GM21825 (cell line): ENCODE results near the gene TXNL4A.

Experiments used
- ATAC-seq: cut with Tn5 transposase; IDR thresholded peaks from one replicate; pipeline ENCODE4 v1.9.1; 2021; ENCODE audit warnings: mild to moderate bottlenecking, moderate library complexity; ENCODE audit not compliant: unreplicated experiment

TXNL4A gene

GRCh38 chr18:79949697-79950487 lies 38.5 kb downstream of the TXNL4A start:
- no peak for ATAC-seq

GRCh38 chr18:79948719-79949411 lies 39.5 kb downstream of the TXNL4A start:
- no peak for ATAC-seq

DNA sequence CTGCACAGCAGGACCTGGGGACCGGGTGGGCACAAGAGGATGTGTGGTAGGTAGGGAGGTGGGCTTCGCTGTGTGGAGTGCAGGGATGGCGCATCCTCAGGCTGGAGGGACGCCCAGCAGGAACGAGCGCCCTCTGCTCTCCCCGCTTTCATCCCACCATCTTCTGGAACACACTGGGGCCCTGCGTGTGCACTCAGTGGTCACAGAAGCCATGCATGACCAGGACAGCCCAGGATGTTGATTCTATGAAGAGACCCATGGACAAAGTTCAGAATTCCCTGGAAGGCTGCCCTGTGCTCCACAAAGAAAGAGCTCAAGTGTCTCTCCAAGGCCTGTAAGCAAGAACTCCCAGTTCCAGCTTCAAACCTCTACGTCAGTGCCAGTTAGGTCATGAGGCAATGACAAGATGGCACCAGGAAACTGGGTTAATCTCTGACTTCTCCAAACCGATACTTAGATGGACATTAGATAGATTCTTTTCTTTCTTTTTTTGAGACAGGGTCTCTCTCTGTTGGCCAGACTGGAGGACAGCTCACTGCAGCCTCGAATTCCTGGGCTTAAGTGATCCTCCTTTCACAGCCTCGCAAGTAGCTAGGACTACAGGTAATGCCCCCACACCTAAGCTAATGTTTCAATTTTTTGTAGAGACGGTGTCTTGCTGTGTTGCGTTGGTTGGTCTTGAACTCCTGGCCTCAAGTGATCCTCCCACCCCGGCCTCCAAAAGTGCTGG lies 40.3 kb downstream of the TXNL4A start:
- no peak for ATAC-seq

DNA sequence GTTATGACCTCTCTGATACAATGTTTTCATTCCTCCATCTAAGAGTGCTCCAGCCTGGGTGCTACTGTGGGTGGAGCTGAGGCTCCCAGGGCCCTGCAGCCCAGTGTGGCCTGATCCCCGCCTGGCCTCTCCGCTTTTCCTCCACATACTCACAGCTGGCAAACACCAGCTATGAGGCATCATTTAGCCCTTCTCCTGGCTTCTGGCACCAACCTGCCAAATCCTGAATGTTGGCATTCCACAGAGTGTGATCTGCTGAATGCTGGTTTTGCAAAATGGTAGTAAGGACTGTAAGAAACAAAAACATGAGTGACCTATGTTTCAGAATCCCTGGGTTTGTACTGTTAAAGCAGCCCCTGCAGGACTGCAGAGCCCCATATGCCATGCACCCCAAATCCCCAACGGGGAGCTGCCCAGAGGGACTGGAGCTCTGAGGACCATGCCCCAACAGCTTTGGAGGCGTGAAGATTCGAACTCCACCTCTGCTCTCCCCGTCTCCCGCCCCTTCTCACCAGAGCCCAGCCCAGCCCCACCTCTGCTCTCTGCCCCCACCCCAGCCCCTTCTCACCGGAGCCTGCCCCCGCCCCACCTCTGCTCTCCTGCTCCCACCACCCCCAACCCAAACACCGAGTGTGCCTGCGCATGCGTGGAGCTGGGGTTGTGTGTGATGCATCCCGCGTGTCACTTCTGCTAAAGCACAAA lies 41.2 kb downstream of the TXNL4A start:
- ATAC-seq: no peak

DNA sequence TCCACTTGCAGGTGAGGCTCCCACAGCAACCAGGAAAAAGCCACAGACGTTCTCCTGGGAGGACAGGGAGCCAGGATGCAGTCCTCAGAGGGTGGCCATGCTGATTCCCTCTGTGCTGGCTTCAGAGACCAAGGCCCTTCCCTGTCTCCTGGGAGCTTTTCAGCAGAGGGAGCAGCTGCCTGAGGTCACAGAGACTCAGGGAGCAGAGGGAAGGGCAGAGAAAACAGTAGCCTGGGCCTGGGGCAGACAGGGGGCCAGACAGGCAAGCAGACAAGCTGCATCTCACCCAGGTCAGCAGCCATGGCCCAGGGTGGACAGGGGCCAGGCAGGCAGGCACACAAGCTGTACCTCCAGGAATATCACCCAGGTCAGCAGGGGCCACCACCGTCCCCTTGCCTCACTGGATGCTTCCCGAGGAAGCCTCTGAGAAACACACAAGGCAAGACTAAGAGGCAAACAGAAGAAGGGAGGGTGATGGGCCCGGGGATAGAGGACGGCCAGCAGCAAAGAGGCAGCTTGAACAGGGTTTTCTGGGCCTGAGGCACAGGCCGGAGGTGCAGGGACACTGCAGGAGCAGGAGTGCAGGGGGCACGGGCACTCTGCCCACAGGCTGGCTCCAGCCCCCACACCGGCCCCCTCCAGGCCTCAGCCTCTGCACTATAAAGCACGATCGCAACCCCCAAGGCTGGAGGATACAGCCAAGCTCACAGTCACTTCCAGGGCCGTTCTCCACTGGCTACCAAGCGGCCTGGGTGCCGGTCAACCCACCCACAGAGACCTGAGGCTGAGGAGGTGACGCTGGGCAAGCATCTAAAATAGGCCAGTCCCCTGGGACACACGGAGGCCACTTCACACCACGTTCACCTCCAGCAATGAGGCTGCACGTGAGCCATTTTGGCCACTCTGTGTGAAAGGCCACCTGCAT lies 43.0 kb downstream of the TXNL4A start:
- no peak for ATAC-seq

GRCh38 chr18:79944746-79945117 lies 43.6 kb downstream of the TXNL4A start:
- ATAC-seq: no peak

- no peak for ATAC-seq
These were observed 44.1 kb downstream of the TXNL4A start for GRCh38 chr18:79944126-79944731.

GRCh38 chr18:79943608-79944125 lies 44.7 kb downstream of the TXNL4A start:
- no peak for ATAC-seq

- ATAC-seq: no peak
These were observed 45.4 kb downstream of the TXNL4A start for GRCh38 chr18:79942786-79943607.

- ATAC-seq: no peak
These were observed 46.2 kb downstream of the TXNL4A start for GRCh38 chr18:79942211-79942610.

DNA sequence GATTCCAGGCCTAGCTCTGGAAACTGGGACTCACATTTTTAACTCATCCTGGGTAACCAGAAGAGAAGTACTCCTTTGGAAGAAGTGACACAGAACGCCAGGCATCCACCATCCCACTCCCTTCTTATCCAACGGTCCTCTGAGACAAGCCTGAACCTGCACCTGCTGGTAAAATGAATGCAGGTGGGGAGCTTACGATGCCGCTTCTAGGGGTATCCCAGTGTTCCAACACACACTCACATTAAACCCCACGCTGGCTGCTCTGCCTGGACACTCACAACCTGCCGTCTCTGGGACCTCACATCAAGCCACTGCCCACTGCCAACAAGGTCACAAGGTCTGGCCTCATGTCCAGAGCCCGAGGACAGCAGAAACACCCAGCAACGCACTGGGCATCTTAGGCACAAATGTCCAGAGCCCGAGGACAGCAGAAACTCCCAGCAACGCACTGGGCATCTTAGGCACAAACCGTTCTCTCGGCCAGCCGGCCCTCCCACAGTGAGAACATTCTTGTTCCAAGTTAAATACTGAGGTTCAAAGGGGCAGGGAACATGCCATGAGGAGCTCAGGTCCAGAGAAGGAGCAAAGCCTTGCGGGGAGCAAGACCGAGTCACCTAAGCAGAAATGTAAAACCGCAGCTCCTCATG lies 46.8 kb downstream of the TXNL4A start:
- no peak for ATAC-seq

DNA sequence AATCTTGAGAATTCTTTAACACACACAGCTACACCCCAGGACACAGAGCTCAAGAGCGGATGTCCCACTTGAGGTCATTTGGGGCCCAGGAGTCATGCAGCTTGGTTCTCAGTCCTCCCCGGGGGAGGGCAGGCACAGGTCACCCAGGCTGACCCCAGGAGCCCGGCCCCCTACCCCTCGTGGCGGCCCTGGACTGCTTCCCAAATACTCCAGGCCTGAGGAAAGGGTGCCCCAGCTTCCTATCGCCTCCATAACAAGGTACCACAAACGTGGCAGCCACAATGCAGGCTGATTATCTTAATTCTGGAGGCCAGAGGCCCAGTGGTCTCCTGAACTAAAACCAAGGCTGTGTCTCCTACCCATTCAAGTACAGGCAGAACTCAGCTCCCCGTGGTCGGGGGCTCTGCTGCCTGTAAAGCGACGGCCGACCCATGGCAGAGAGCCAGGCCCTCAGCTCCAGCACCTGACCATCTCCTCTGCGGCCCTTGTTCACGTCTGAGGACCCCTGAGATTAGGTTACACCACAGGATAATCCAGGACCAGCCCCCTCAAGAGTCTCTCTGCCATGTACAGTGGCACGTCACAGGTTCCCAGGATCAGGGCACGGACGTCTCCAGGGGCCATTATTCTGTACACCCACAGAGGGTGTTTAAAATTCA lies 47.4 kb downstream of the TXNL4A start:
- no peak for ATAC-seq

DNA sequence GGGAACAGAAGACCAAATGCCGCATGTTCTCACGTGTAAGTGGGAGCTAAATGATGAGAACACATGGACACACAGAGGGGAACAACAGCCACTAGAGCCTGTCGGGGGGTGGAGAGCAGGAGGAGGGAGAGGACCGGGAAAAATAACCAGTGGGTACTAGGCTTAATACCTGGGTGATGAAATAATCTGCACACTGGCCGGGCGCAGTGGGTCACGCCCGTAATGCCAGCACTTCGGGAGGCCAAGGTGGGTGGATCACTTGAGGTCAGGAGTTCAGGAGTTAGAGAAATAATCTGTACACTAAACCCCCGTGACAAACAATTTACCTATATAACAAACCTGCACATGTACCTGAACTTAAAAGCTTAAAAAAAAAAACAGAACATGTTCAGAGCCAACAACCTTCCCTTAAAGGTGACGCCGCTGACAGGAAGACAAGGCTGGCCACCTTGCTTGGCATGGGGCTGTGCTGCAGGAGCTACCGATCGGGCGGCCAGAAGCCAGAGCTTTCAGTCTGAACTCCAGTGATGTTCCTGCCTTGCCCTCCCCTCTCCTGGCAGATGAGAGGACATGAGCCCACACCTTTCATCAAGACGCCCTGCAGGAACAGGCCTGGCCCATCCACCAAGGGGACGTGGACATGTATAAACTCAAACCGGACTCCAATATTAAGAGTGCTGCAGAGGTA lies 48.1 kb downstream of the TXNL4A start:
- no peak for ATAC-seq

DNA sequence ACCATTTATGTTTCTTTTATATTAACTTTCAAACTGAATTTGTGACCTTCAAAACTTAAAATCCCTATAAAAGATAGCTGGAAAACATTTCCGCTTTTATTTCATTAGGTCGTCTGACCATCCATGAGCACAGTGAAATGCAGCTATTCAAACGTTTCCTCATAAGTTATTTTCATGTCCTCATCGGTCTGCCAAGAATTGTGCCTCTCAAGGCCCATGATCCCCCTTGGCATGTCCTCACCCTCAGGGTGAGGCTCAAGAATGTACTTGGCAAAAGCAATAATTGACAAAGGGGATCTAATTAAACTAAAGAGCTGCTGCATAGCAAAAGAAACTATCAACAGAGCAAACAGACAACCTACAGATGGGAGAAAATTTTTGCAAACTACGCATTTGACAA lies 49.3 kb downstream of the TXNL4A start:
- no peak for ATAC-seq

- no peak for ATAC-seq
These were observed 50.2 kb downstream of the TXNL4A start for GRCh38 chr18:79938196-79938595.

DNA sequence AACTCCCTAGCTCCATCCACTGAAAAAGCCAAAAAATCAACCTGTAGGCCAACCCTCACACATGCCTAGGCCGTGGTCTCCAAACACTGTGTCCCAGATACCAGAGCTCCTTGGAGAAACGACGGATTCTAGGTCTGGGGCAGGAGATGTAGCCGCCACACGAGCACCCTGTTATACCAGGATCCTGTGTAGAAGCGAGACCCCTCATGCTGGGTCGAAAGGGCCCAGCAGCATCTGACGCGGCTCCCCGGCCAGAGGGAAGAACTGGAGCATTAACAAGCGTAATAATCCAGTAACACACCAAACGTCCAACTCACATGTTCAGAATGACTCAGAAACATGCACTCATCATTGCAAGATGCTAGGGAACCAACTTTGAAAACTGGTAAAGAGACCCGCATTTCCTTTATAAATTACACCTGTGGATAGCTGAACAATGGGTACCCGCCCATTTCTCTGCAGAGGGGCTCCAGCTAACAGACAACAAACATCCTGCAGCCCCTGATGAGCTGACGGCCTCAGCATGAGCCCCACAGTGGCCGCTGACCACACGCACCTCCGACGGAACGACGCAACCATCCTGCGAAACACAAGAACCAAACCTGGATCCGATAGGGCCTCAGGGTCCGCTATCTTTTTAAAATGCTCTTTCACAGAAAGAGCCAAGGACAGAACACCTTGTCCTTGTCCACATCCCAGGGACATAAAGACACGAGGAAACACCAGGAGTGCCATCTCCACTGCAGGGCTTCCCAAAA lies 51.1 kb downstream of the TXNL4A start:
- no peak for ATAC-seq
